Progenitor cell of endocrine pancreas (in vitro differentiated cells): Measurements from ENCODE around the gene ASPG. TPM values are rescaled to one million over a fixed set of nuclear protein-coding genes. Genes with fewer than 3 reads are reported as not detected.

Source experiments
- DNase-seq: peaks from one replicate; pipeline ENCODE4 v3.0.0; 2021; ENCODE audit warnings: low spot score; ENCODE audit not compliant: unreplicated experiment
- H3K27ac Mint-ChIP-seq: 2 replicates; pipeline ENCODE4 v1.8.0; 2021; ENCODE audit warnings: mild to moderate bottlenecking, moderate library complexity, mixed read lengths
- H3K27me3 Mint-ChIP-seq: 2 replicates; pipeline ENCODE4 v1.8.0; 2021; ENCODE audit warnings: mixed read lengths
- H3K36me3 Mint-ChIP-seq: 2 replicates; pipeline ENCODE4 v1.8.0; 2022; ENCODE audit warnings: mixed read lengths; ENCODE audit not compliant: insufficient read depth
- H3K4me1 Mint-ChIP-seq: 2 replicates; pipeline ENCODE4 v1.8.0; 2021; ENCODE audit warnings: low read depth, mixed read lengths
- H3K4me3 Mint-ChIP-seq: 2 replicates; pipeline ENCODE4 v1.8.0; 2021; ENCODE audit warnings: low read depth, mild to moderate bottlenecking, moderate library complexity, mixed read lengths
- H3K9me3 Mint-ChIP-seq: 2 replicates; pipeline ENCODE4 v1.8.0; 2021; ENCODE audit warnings: low read depth, mixed read lengths
- total RNA-seq: library from RNA; stranded (reverse); gene quantifications from 2 replicates; pipeline ENCODE4 v1.2.1, GENCODE V29; 2021
- TF ChIP-seq, protein P1 (sequence below): fragments of 200-600 bp; sonication (generic); IDR thresholded peaks from one replicate; pipeline ENCODE4 v1.5.0; 2021; ENCODE audit warnings: antibody characterized with exemption, mild to moderate bottlenecking; ENCODE audit not compliant: unreplicated experiment

ASPG gene
- total RNA-seq, 1 donor from 2014 or later, result not detected

DNA sequence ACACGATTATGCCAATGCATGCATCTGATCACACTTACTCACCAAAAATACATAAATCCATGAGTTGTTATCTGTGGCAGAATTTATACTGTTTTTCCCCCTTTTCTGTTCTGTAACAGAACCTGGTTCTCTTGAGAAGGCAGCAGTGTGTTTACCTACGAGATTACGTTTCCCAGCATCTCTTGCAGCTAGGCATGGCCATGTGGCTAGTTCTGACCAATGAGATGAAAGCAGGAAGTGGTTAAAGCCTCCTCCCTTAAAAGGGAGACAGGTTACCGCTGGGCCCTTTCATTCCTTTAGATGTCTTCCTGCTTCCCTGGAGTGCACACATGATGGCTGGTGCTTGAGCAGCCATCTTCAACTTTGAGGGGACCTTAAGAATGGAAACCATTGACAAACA is 11.7 kb upstream of the ASPG start:
- Mint-ChIP-seq H3K4me1 (peaks cover 2% of the 10 kb centered on the region), H3K27ac (no peak overlapping the region), H3K9me3 (peaks cover 12% of the 10 kb centered on the region), H3K36me3 (no peaks in the 10 kb centered on the region), H3K27me3 (peaks cover 39% of the 10 kb centered on the region), H3K4me3 (no peak overlapping the region)
- no peak for DNase-seq
- TF ChIP-seq, protein P1, sequence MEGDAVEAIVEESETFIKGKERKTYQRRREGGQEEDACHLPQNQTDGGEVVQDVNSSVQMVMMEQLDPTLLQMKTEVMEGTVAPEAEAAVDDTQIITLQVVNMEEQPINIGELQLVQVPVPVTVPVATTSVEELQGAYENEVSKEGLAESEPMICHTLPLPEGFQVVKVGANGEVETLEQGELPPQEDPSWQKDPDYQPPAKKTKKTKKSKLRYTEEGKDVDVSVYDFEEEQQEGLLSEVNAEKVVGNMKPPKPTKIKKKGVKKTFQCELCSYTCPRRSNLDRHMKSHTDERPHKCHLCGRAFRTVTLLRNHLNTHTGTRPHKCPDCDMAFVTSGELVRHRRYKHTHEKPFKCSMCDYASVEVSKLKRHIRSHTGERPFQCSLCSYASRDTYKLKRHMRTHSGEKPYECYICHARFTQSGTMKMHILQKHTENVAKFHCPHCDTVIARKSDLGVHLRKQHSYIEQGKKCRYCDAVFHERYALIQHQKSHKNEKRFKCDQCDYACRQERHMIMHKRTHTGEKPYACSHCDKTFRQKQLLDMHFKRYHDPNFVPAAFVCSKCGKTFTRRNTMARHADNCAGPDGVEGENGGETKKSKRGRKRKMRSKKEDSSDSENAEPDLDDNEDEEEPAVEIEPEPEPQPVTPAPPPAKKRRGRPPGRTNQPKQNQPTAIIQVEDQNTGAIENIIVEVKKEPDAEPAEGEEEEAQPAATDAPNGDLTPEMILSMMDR, result no peak

DNA sequence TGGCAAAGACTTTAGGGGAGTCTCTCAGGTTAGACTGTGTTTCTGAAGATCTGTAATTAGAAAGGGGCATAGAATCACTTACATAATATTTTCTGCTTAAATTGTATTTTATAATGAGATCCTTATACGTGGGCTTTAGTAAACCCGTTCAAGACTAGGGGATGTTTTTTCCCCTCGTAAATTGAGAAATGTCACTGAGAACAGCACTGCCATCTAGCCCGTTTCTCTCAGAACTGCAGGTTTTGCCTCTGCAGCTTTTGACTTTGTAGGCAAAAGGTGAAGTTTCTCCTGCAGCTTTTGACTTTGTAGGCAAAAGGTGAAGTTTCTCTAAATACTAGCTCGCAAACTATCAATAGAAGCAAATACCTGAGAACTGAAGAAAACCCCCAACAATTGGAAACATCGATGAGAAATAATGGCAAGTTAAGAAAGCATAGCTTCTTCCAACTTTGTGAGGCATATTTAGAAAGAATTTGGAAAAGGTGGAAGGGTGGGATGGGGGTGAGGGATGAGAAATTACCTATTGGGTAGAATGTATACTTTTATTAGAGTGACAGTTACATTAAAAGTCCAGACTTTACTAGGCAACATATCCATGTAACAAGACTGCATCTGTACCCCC is 9.9 kb upstream of the ASPG start:
- TF ChIP-seq, protein P1, result peak; percentile 61
- no peak overlapping the region for H3K27ac Mint-ChIP-seq
- peaks cover 26% of the 10 kb centered on the region for H3K27me3 Mint-ChIP-seq
- H3K4me3 Mint-ChIP-seq, result no peak overlapping the region
- DNase-seq, result no peak
- peaks cover 2% of the 10 kb centered on the region for H3K4me1 Mint-ChIP-seq
- peaks cover 12% of the 10 kb centered on the region for H3K9me3 Mint-ChIP-seq
- no peaks in the 10 kb centered on the region for H3K36me3 Mint-ChIP-seq

DNA sequence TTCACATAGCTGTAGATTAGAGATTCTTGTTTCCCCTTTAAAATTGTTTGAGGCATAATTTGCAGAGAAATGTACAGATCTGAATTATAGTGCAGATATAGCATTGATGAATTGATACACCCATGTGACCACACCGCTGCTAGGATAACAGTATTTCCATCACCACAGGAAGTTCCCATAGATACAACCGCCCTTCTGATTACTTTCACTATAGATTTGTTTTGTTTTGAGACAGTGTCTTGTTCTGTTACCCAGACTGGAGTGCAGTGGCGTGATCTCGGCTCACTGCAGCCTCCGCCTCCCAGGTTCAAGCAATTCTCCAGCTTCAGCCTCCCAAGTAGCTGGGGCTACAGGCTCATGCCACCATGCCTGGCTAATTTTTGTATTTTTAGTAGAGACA is 8.8 kb upstream of the ASPG start:
- Mint-ChIP-seq H3K36me3 (no peaks in the 10 kb centered on the region), H3K4me1 (peaks cover 2% of the 10 kb centered on the region), H3K4me3 (no peak overlapping the region), H3K9me3 (peaks cover 12% of the 10 kb centered on the region), H3K27me3 (peaks cover 26% of the 10 kb centered on the region), H3K27ac (no peak overlapping the region)
- TF ChIP-seq, protein P1, result no peak
- DNase-seq, result no peak

DNA sequence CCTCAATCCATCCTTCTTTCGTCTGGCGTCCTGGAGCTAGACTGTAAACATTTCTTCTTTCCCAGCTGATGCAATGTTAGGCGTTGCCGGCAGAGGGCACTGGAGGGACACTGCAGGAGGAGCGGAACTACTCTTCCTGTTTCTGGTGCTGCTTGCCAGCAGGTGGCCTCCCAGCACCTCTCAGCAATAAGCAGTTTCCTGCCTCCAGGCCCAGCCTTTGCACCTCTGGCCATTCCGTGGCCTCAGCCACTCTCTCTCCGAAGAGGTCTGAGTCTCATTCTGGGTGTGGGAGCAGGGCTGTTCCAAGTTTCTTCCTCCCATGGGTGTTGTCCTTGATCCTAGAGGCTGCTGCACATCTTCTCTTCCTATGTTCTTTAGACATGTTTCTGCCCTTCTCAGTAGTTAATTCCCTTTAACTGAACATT is 7.5 kb upstream of the ASPG start:
- peaks cover 8% of the 10 kb centered on the region for H3K9me3 Mint-ChIP-seq
- H3K27ac Mint-ChIP-seq, result no peak overlapping the region
- no peak overlapping the region for H3K4me3 Mint-ChIP-seq
- no peaks in the 10 kb centered on the region for H3K36me3 Mint-ChIP-seq
- peaks cover 31% of the 10 kb centered on the region for H3K27me3 Mint-ChIP-seq
- peaks cover 2% of the 10 kb centered on the region for H3K4me1 Mint-ChIP-seq
- TF ChIP-seq, protein P1, result peak; percentile 99
- DNase-seq, result peak; percentile 87

DNA sequence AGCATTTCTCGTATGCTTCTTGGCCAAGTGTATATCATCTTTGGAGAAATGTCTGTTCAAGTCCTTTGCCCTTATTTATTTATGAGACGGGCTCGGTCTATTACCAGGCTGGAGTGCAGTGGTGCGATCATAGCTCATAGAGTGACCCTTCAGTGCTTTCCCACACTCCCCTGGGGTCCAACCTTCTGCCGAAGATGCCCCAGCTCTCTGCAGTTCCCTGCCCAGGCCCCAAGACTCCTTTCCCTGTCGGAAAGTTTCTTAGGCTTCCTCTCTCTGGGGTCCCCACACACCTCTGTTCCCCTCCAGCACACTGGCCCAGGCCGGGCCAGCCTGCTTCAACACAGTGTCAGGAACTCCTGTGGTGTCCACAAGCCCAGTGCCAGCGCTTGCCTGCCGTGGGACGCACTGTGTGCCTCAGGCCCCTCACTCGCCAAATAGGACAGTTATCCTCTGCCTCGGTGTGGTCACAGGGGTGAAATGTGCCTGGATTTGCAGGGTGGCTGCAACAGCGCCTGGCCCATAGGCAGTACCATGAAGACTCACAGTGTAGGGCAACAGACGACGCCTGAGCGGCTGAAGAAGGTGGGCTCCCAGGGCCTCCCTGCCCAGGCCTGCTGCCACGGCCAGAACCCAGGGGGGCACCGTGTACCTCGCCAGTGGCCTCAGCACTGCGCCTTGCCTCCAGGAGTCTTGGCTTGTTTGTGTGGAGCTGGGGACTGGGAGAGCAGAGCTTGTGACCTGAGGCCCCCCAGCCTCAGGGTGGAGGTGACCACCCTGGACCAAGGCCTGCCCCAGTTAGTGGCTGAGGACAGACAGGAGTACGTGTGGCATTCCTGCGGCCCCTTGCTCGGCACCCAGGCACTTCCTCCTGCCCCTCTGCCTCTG is 4.9 kb upstream of the ASPG start:
- Mint-ChIP-seq H3K36me3 (no peaks in the 10 kb centered on the region), H3K4me1 (peaks cover 6% of the 10 kb centered on the region), H3K9me3 (no peaks in the 10 kb centered on the region), H3K27me3 (peaks cover 37% of the 10 kb centered on the region), H3K4me3 (no peak overlapping the region), H3K27ac (no peak overlapping the region)
- no peak for DNase-seq
- TF ChIP-seq, protein P1, result no peak
